SK-N-SH treated with all-trans-retinoic acid at 6 μM for 48 hours (cell line): ENCODE results near the gene C9.
"Not testable (repeated sequence)": the region's sequence is repeated elsewhere in the genome, so short reads cannot be mapped to it uniquely, and the experiment has no call there.

Experiments used
- ATAC-seq: fragments of 200-7000 bp; cut with Tn5 transposase; 3 replicates; pipeline ENCODE4 v1.9.1; 2020; ENCODE audit warnings: mild to moderate bottlenecking, moderate library complexity
- BACH2 ChIP-seq: fragments of 250-450 bp; sonication (Bioruptor Pico); IDR thresholded peaks from 2 replicates; pipeline ENCODE4 v1.9.0; 2021; ENCODE audit warnings: mild to moderate bottlenecking, borderline replicate concordance
- CREB5 ChIP-seq: fragments of 250-450 bp; sonication (Bioruptor Pico); IDR thresholded peaks from 2 replicates; pipeline ENCODE4 v1.5.1; 2020; ENCODE audit warnings: low read depth, mild to moderate bottlenecking, moderate library complexity
- CSDC2 ChIP-seq: fragments of 250-450 bp; sonication (Bioruptor Pico); IDR thresholded peaks from 2 replicates; pipeline ENCODE4 v1.5.0; 2020; ENCODE audit warnings: mild to moderate bottlenecking, moderate library complexity
- CSRNP3 ChIP-seq: fragments of 250-450 bp; sonication (Bioruptor Pico); IDR thresholded peaks from 2 replicates; pipeline ENCODE4 v1.5.1; 2021; ENCODE audit warnings: mild to moderate bottlenecking, moderate library complexity
- GLIS3 ChIP-seq: fragments of 250-450 bp; sonication (Bioruptor Pico); IDR thresholded peaks from 2 replicates; pipeline ENCODE4 v1.5.0; 2020; ENCODE audit warnings: mild to moderate bottlenecking, moderate library complexity
- OSR1 ChIP-seq: fragments of 250-450 bp; sonication (Bioruptor Pico); IDR thresholded peaks from 2 replicates; pipeline ENCODE4 v1.8.0; 2022; ENCODE audit warnings: moderate library complexity, mild to moderate bottlenecking, inconsistent platforms
- PATZ1 ChIP-seq: fragments of 250-450 bp; sonication (Bioruptor Pico); IDR thresholded peaks from 2 replicates; pipeline ENCODE4 v1.8.0; 2020; ENCODE audit warnings: mild to moderate bottlenecking, moderate library complexity, borderline replicate concordance
- POU6F1 ChIP-seq: fragments of 250-450 bp; sonication (Bioruptor Pico); IDR thresholded peaks from 2 replicates; pipeline ENCODE4 v1.8.0; 2021; ENCODE audit warnings: low read depth, mild to moderate bottlenecking, moderate library complexity, borderline replicate concordance
- RARB ChIP-seq: fragments of 250-450 bp; sonication (Bioruptor Pico); IDR thresholded peaks from 2 replicates; pipeline ENCODE4 v1.8.0; 2021; ENCODE audit warnings: mild to moderate bottlenecking, moderate library complexity
- TCF4 ChIP-seq: fragments of 250-450 bp; sonication (Bioruptor Pico); IDR thresholded peaks from 2 replicates; pipeline ENCODE4 v1.8.0; 2021; ENCODE audit warnings: mild to moderate bottlenecking, moderate library complexity, borderline replicate concordance
- TOX ChIP-seq: fragments of 250-450 bp; sonication (Bioruptor Pico); IDR thresholded peaks from 2 replicates; pipeline ENCODE4 v1.8.0; 2021; ENCODE audit warnings: mild to moderate bottlenecking, moderate library complexity, borderline replicate concordance
- TSHZ2 ChIP-seq: fragments of 250-450 bp; sonication (Bioruptor Pico); IDR thresholded peaks from 2 replicates; pipeline ENCODE4 v1.5.0; 2020; ENCODE audit warnings: mild to moderate bottlenecking, moderate library complexity
- ZC3H10 ChIP-seq: fragments of 250-450 bp; sonication (Bioruptor Pico); IDR thresholded peaks from 2 replicates; pipeline ENCODE4 v1.5.1; 2021; ENCODE audit warnings: mild to moderate bottlenecking, moderate library complexity
- ZNF565 ChIP-seq: fragments of 450-650 bp; formaldehyde crosslinking; conservative IDR thresholded peaks from 2 replicates; pipeline ENCODE4 v1.5.0; 2020; ENCODE audit warnings: low read depth, mild to moderate bottlenecking, moderate library complexity
- ZNF70 ChIP-seq: fragments of 450-650 bp; formaldehyde crosslinking; IDR thresholded peaks from 2 replicates; pipeline ENCODE4 v1.5.0; 2020; ENCODE audit warnings: mild to moderate bottlenecking, moderate library complexity
- ZNF8 ChIP-seq: fragments of 450-650 bp; formaldehyde crosslinking; IDR thresholded peaks from 2 replicates; pipeline ENCODE4 v1.5.0; 2020; ENCODE audit warnings: mild to moderate bottlenecking, moderate library complexity

Gene C9

GRCh38 chr5:39405083-39405843 lies 41.0 kb upstream of the C9 start (continued):
- TF ChIP-seq RARB (CRISPR knock-in tag) = no peak
- no peak for TF ChIP-seq ZNF70 (CRISPR knock-in tag)
- TF ChIP-seq BACH2 = no peak
- TF ChIP-seq, all 23 proteins: peak for 0

- not testable (repeated sequence) for ATAC-seq
Observed at GRCh38 chr5:39403761-39404160, 39.5 kb upstream of the C9 start.

- not testable (repeated sequence) for ATAC-seq
Observed at GRCh38 chr5:39402140-39402539, 37.8 kb upstream of the C9 start.

GRCh38 chr5:39400713-39401578 lies 36.7 kb upstream of the C9 start:
- TF ChIP-seq CSRNP3 (CRISPR knock-in tag) = no peak
- TF ChIP-seq ZNF565 (CRISPR knock-in tag) = no peak
- TF ChIP-seq ZNF8 (CRISPR knock-in tag) = no peak
- peak; percentile 11; the same call in 1 of the 3 replicates for ATAC-seq

GRCh38 chr5:39399135-39400036 lies 35.1 kb upstream of the C9 start:
- ATAC-seq = peak; percentile 93
- TF ChIP-seq ZNF70 (CRISPR knock-in tag) = no peak
- peak; percentile 32; the same call in 1 of the 2 replicates for TF ChIP-seq ZC3H10 (CRISPR knock-in tag)
- TF ChIP-seq TOX = no peak

GRCh38 chr5:39396843-39397242 lies 32.5 kb upstream of the C9 start:
- TF ChIP-seq TCF4 (CRISPR knock-in tag) (no peak), POU6F1 (no peak), GLIS3 (CRISPR knock-in tag) (no peak), OSR1 (no peak), ZNF565 (CRISPR knock-in tag) (no peak), CREB5 (CRISPR knock-in tag) (no peak), TSHZ2 (CRISPR knock-in tag) (no peak), ZNF8 (CRISPR knock-in tag) (no peak), ZC3H10 (CRISPR knock-in tag) (no peak), CSRNP3 (CRISPR knock-in tag) (no peak), ZNF70 (CRISPR knock-in tag) (no peak), PATZ1 (CRISPR knock-in tag) (no peak), CSDC2 (CRISPR knock-in tag) (no peak)
- ATAC-seq = no peak
